ENCODE measurements around the gene DNM2. TPM values are rescaled to one million over a fixed set of nuclear protein-coding genes. Genes with fewer than 3 reads are reported as not detected.

The DNM2 gene
- total and polyA plus RNA-seq, 2 of the 13 experiments (the other 11 are each of a cell fraction or from before 2014, with no cell fraction given): 41.7 to 59.8 TPM

DNA sequence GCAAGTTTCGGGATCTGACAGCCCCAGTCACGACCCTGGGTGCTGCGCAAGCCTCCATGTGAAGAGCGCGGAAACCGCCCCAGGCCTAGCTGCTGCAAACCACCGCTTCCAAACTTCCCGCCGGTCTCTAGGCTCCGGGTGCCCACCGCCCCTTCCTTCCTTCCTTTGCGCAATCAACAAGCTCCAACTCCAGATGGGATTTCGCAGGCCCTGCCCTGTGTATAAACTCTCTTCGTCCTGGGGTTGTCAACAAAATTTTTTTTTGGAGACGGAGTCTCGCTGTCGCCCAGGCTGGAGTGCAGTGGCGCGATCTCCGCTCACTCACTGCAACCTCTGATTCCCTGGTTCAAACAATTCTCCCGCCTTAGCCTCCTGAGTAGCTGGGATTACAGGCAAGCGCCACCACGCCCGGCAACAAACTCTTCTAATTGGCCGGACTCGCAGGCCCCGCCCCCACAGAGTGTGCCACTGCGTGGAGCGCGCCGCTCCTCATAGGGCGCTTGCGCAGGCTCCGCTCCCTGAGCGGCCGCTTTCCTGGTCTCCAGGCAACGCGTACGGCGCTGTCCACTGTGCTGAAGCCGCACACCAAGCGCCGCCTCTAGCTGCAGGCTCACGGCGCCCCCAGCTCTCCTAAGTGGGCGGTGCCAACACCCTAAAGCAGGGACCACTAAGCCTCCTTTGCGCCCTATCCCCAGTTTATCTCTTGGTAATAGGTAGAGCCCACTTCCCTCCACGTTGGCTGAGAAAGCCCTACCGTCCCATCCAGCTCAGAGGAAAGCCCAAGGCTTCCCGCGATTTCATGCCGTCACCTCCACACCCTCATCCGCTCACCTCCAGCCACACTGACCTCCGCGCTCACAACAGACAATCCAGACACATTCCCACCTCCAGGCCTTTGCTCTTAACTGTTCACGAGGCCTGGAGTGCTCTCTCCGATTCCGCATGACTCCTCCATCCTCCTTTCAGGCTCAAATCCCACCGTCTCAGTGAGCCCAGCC, 22.2 kb upstream of the DNM2 start (continued):
- TF ChIP-seq ZNF530 (CRISPR knock-in tag; IDR thresholded peaks at IDR 0.05; ENCODE audit: low read depth): peak; percentile 86
- TF ChIP-seq TMF1 (CRISPR knock-in tag; IDR thresholded peaks at IDR 0.05; ENCODE audit: low read depth): peak; percentile 86; the same call in 1 of the 2 replicates
- TF ChIP-seq, protein P1, sequence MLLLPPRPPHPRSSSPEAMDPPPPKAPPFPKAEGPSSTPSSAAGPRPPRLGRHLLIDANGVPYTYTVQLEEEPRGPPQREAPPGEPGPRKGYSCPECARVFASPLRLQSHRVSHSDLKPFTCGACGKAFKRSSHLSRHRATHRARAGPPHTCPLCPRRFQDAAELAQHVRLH (CRISPR knock-in tag; IDR thresholded peaks at IDR 0.05; ENCODE audit: borderline replicate concordance, low read depth): peak; percentile 97
- TF ChIP-seq FOXP1 (IDR thresholded peaks at IDR 0.05): no peak
- no peak for TF ChIP-seq FOXP1 (CRISPR knock-in tag; IDR thresholded peaks at IDR 0.05)
- peak; percentile 60; the same call in 1 of the 2 replicates for TF ChIP-seq KLF12 (CRISPR knock-in tag; IDR thresholded peaks at IDR 0.05; ENCODE audit: borderline replicate concordance)
- TF ChIP-seq CBX1 (IDR thresholded peaks at IDR 0.05; ENCODE audit: low read depth): no peak
- TF ChIP-seq THAP11 (CRISPR knock-in tag; IDR thresholded peaks at IDR 0.05): peak; percentile 78
- TF ChIP-seq, protein P2, sequence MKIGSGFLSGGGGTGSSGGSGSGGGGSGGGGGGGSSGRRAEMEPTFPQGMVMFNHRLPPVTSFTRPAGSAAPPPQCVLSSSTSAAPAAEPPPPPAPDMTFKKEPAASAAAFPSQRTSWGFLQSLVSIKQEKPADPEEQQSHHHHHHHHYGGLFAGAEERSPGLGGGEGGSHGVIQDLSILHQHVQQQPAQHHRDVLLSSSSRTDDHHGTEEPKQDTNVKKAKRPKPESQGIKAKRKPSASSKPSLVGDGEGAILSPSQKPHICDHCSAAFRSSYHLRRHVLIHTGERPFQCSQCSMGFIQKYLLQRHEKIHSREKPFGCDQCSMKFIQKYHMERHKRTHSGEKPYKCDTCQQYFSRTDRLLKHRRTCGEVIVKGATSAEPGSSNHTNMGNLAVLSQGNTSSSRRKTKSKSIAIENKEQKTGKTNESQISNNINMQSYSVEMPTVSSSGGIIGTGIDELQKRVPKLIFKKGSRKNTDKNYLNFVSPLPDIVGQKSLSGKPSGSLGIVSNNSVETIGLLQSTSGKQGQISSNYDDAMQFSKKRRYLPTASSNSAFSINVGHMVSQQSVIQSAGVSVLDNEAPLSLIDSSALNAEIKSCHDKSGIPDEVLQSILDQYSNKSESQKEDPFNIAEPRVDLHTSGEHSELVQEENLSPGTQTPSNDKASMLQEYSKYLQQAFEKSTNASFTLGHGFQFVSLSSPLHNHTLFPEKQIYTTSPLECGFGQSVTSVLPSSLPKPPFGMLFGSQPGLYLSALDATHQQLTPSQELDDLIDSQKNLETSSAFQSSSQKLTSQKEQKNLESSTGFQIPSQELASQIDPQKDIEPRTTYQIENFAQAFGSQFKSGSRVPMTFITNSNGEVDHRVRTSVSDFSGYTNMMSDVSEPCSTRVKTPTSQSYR (CRISPR knock-in tag; IDR thresholded peaks at IDR 0.05; ENCODE audit: borderline replicate concordance): peak; percentile 68; the same call in 1 of the 2 replicates
- TF ChIP-seq NR2F1 (CRISPR knock-in tag; IDR thresholded peaks at IDR 0.05): no peak
- TF ChIP-seq ZBTB20 (CRISPR knock-in tag; IDR thresholded peaks at IDR 0.05; ENCODE audit: borderline replicate concordance, low read depth): peak; percentile 87; the same call in 1 of the 2 replicates
- TF ChIP-seq, protein P3, sequence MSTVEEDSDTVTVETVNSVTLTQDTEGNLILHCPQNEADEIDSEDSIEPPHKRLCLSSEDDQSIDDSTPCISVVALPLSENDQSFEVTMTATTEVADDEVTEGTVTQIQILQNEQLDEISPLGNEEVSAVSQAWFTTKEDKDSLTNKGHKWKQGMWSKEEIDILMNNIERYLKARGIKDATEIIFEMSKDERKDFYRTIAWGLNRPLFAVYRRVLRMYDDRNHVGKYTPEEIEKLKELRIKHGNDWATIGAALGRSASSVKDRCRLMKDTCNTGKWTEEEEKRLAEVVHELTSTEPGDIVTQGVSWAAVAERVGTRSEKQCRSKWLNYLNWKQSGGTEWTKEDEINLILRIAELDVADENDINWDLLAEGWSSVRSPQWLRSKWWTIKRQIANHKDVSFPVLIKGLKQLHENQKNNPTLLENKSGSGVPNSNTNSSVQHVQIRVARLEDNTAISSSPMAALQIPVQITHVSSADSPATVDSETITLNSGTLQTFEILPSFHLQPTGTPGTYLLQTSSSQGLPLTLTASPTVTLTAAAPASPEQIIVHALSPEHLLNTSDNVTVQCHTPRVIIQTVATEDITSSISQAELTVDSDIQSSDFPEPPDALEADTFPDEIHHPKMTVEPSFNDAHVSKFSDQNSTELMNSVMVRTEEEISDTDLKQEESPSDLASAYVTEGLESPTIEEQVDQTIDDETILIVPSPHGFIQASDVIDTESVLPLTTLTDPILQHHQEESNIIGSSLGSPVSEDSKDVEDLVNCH (CRISPR knock-in tag; IDR thresholded peaks at IDR 0.05): 0 out of 2 replicates have a peak, but pooled peaks have one; percentile 49
- TF ChIP-seq SRSF9 (IDR thresholded peaks at IDR 0.05; ENCODE audit: borderline replicate concordance, insufficient read depth, low read depth, low read length, poor library complexity, severe bottlenecking): no peak
- TF ChIP-seq, protein P4, sequence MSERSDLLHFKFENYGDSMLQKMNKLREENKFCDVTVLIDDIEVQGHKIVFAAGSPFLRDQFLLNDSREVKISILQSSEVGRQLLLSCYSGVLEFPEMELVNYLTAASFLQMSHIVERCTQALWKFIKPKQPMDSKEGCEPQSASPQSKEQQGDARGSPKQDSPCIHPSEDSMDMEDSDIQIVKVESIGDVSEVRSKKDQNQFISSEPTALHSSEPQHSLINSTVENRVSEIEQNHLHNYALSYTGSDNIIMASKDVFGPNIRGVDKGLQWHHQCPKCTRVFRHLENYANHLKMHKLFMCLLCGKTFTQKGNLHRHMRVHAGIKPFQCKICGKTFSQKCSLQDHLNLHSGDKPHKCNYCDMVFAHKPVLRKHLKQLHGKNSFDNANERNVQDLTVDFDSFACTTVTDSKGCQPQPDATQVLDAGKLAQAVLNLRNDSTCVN (CRISPR knock-in tag; IDR thresholded peaks at IDR 0.05; ENCODE audit: borderline replicate concordance): peak; percentile 93
- no peak for TF ChIP-seq KLF13 (CRISPR knock-in tag; IDR thresholded peaks at IDR 0.05)
- TF ChIP-seq, protein P5, sequence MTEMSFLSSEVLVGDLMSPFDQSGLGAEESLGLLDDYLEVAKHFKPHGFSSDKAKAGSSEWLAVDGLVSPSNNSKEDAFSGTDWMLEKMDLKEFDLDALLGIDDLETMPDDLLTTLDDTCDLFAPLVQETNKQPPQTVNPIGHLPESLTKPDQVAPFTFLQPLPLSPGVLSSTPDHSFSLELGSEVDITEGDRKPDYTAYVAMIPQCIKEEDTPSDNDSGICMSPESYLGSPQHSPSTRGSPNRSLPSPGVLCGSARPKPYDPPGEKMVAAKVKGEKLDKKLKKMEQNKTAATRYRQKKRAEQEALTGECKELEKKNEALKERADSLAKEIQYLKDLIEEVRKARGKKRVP (CRISPR knock-in tag; IDR thresholded peaks at IDR 0.05): no peak
- TF ChIP-seq EED (CRISPR knock-in tag; IDR thresholded peaks at IDR 0.05): no peak
- TF ChIP-seq SUZ12 (IDR thresholded peaks at IDR 0.05; ENCODE audit: low read depth, low read length): no peak

All from HepG2 (cell line).